LoVo (cell line): Measurements from ENCODE around the gene ZNF468.
A peak's percentile ranks its signal among the peaks of the same experiment; 100 is the strongest.
"Not testable (repeated sequence)": the region's sequence is repeated elsewhere in the genome, so short reads cannot be mapped to it uniquely, and the experiment has no call there.

Experiments
- DNase-seq: peaks from one replicate; pipeline ENCODE4 v3.0.0-alpha.2; 2016; ENCODE audit warnings: low spot score

The ZNF468 gene

GRCh38 chr19:52825765-52826164, 31.7 kb downstream of the ZNF468 start:
- no peak for DNase-seq

GRCh38 chr19:52823676-52824075, 33.7 kb downstream of the ZNF468 start:
- DNase-seq = no peak

- DNase-seq = peak; percentile 21
Observed at GRCh38 chr19:52821204-52821960, 36.0 kb downstream of the ZNF468 start, which contains the start of gene ZNF28. Gene ZNF28 (minus strand): TSS chr19:52821633. CDS start chr19:52817958, 3,675 bp downstream.

- not testable (repeated sequence) for DNase-seq
Observed at GRCh38 chr19:52820472-52821203, 36.8 kb downstream of the ZNF468 start.

- DNase-seq = no peak
Observed at GRCh38 chr19:52809801-52810200, 47.6 kb downstream of the ZNF468 start.

GRCh38 chr19:52799950-52800640, 57.3 kb downstream of the ZNF468 start:
- DNase-seq = not testable (repeated sequence)

DNA sequence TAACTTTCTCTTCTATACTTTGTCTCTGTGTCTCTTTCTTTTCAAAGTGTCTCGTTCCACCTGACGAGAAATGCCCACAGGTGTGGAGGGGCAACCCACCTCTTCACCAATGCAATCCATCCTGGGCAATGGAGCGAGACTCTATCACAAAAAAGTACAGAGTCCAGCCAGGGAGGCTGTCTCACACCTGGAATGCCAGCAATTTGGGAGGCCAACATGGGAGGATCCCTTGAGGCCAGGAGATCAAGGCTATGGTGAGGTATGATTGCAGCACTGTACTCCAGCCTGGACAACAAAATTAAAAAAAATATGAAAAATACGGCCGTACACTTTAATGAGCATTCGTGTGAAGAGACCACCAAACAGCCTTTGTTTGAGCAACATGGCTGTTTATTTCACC, 68.0 kb downstream of the ZNF468 start:
- DNase-seq = no peak
